ENCODE data around the gene KLHL29. TPM values are rescaled to one million over a fixed set of nuclear protein-coding genes. Genes with fewer than 3 reads are reported as not detected.
A peak's percentile ranks its signal among the peaks of the same experiment; 100 is the strongest.

KLHL29 gene
- polyA plus RNA-seq, 6 donors from 2014 or later = 0.08 to 0.50 (median 0.28) TPM; not detected in 2

- peaks cover 0 to 24% of the 10 kb centered on the region in 2 donors for H3K36me3 Mint-ChIP-seq
- no peak for DNase-seq
- H3K27me3 Mint-ChIP-seq = peaks cover 15 to 31% (median 25%) of the 10 kb centered on the region in 3 donors
Measured at GRCh38 chr2:23606196-23606595, 221.2 kb downstream of the KLHL29 start.

GRCh38 chr2:23606968-23607367, 222.0 kb downstream of the KLHL29 start:
- H3K4me3 Mint-ChIP-seq = no peak overlapping the region
- peaks cover 16 to 41% (median 28%) of the 10 kb centered on the region in 7 donors for H3K9me3 Mint-ChIP-seq
- no peaks in the 10 kb centered on the region for H3K4me1 Mint-ChIP-seq
- DNase-seq = no peak
- H3K36me3 Mint-ChIP-seq = peaks cover 7 to 30% of the 10 kb centered on the region in 2 donors
- no peak for ATAC-seq (ENCODE audit: low read depth in 2 of 2)
- H3K27ac Mint-ChIP-seq = no peak overlapping the region
- peaks cover 20 to 38% (median 31%) of the 10 kb centered on the region in 3 donors for H3K27me3 Mint-ChIP-seq

More at GRCh38 chr2:23606196-23606595, 221.2 kb downstream of the KLHL29 start:
- ATAC-seq (ENCODE audit: low read depth in 2 of 2) = no peak
- Mint-ChIP-seq H3K4me3 (no peak overlapping the region), H3K4me1 (no peaks in the 10 kb centered on the region), H3K9me3 (peaks cover 12 to 33% (median 20%) of the 10 kb centered on the region in 7 donors), H3K27ac (peak overlapping the region in 1 of 6 donors; percentile 56)

GRCh38 chr2:23607925-23608324, 222.9 kb downstream of the KLHL29 start:
- Mint-ChIP-seq H3K27me3 (peaks cover 23 to 46% (median 40%) of the 10 kb centered on the region in 3 donors), H3K4me3 (no peak overlapping the region), H3K27ac (no peak overlapping the region), H3K9me3 (peaks cover 16 to 44% (median 30%) of the 10 kb centered on the region in 7 donors), H3K4me1 (no peaks in the 10 kb centered on the region), H3K36me3 (peaks cover 7 to 32% of the 10 kb centered on the region in 2 donors)
- DNase-seq (no peak), ATAC-seq (ENCODE audit: low read depth in 2 of 2) (no peak)

- Mint-ChIP-seq H3K27ac (peak overlapping the region in 1 of 6 donors; percentile 50), H3K27me3 (peaks cover 27 to 54% (median 48%) of the 10 kb centered on the region in 3 donors), H3K4me1 (peaks cover 0 to 5% (median 3%) of the 10 kb centered on the region in 3 donors), H3K4me3 (peak overlapping the region in 1 of 8 donors; percentile 10), H3K9me3 (peaks cover 16 to 44% (median 30%) of the 10 kb centered on the region in 7 donors), H3K36me3 (peaks cover 7 to 32% of the 10 kb centered on the region in 2 donors)
- ATAC-seq (ENCODE audit: low read depth in 2 of 2) = no peak
- no peak for DNase-seq
Measured at GRCh38 chr2:23609254-23609653, 224.3 kb downstream of the KLHL29 start.

GRCh38 chr2:23611839-23612238, 226.9 kb downstream of the KLHL29 start:
- DNase-seq (no peak), ATAC-seq (ENCODE audit: low read depth in 2 of 2) (no peak)
- peaks cover 8 to 27% (median 20%) of the 10 kb centered on the region in 7 donors for H3K9me3 Mint-ChIP-seq
- H3K27me3 Mint-ChIP-seq = peaks cover 28 to 68% (median 62%) of the 10 kb centered on the region in 3 donors
- H3K4me1 Mint-ChIP-seq = peaks cover 4 to 8% (median 8%) of the 10 kb centered on the region in 3 donors
- no peak overlapping the region for H3K27ac Mint-ChIP-seq
- peaks cover 7 to 16% of the 10 kb centered on the region in 2 donors for H3K36me3 Mint-ChIP-seq
- H3K4me3 Mint-ChIP-seq = no peak overlapping the region

- H3K27me3 Mint-ChIP-seq = peaks cover 28 to 59% (median 56%) of the 10 kb centered on the region in 3 donors
- ATAC-seq (ENCODE audit: low read depth in 2 of 2) (no peak), DNase-seq (no peak)
- H3K4me1 Mint-ChIP-seq = peaks cover 4 to 8% (median 8%) of the 10 kb centered on the region in 3 donors
- H3K4me3 Mint-ChIP-seq = no peak overlapping the region
- H3K27ac Mint-ChIP-seq = no peak overlapping the region
- H3K9me3 Mint-ChIP-seq = peaks cover 4 to 20% (median 9%) of the 10 kb centered on the region in 7 donors
- H3K36me3 Mint-ChIP-seq = peaks cover 7 to 9% of the 10 kb centered on the region in 2 donors
Measured at GRCh38 chr2:23614701-23615100, 229.7 kb downstream of the KLHL29 start.

- ATAC-seq (ENCODE audit: low read depth in 2 of 2) = no peak
- peaks cover 4 to 8% (median 8%) of the 10 kb centered on the region in 3 donors for H3K4me1 Mint-ChIP-seq
- DNase-seq = no peak
- peaks cover 7 to 9% of the 10 kb centered on the region in 2 donors for H3K36me3 Mint-ChIP-seq
- H3K27me3 Mint-ChIP-seq = peaks cover 26 to 62% (median 58%) of the 10 kb centered on the region in 3 donors
- peaks cover 4 to 19% (median 9%) of the 10 kb centered on the region in 7 donors for H3K9me3 Mint-ChIP-seq
- H3K27ac Mint-ChIP-seq = peak overlapping the region in 1 of 6 donors; percentile 82
- peak overlapping the region in 1 of 8 donors; percentile 56 for H3K4me3 Mint-ChIP-seq
Measured at GRCh38 chr2:23615216-23616020, 230.4 kb downstream of the KLHL29 start.

- H3K27me3 Mint-ChIP-seq = peaks cover 20 to 56% (median 54%) of the 10 kb centered on the region in 3 donors
- peaks cover 4 to 8% (median 8%) of the 10 kb centered on the region in 3 donors for H3K4me1 Mint-ChIP-seq
- ATAC-seq (ENCODE audit: low read depth in 2 of 2) = no peak
- peaks cover 4 to 11% (median 5%) of the 10 kb centered on the region in 7 donors for H3K9me3 Mint-ChIP-seq
- H3K27ac Mint-ChIP-seq = no peak overlapping the region
- peak overlapping the region in 1 of 8 donors; percentile 10 for H3K4me3 Mint-ChIP-seq
- H3K36me3 Mint-ChIP-seq = peaks cover 3 to 6% of the 10 kb centered on the region in 2 donors
- no peak for DNase-seq
Measured at GRCh38 chr2:23616630-23617029, 231.7 kb downstream of the KLHL29 start.

GRCh38 chr2:23617167-23617810, 232.3 kb downstream of the KLHL29 start:
- peaks cover 20 to 52% (median 49%) of the 10 kb centered on the region in 3 donors for H3K27me3 Mint-ChIP-seq
- peaks cover 0 to 5% (median 0%) of the 10 kb centered on the region in 7 donors for H3K9me3 Mint-ChIP-seq
- H3K27ac Mint-ChIP-seq = no peak overlapping the region
- ATAC-seq (ENCODE audit: low read depth in 2 of 2) (no peak), DNase-seq (no peak)
- H3K4me1 Mint-ChIP-seq = peaks cover 4 to 8% (median 8%) of the 10 kb centered on the region in 3 donors
- H3K4me3 Mint-ChIP-seq = no peak overlapping the region
- no peaks in the 10 kb centered on the region for H3K36me3 Mint-ChIP-seq

- H3K4me1 Mint-ChIP-seq = peaks cover 4 to 8% (median 8%) of the 10 kb centered on the region in 3 donors
- H3K27ac Mint-ChIP-seq = no peak overlapping the region
- H3K36me3 Mint-ChIP-seq = no peaks in the 10 kb centered on the region
- DNase-seq (no peak), ATAC-seq (ENCODE audit: low read depth in 2 of 2) (no peak)
- H3K27me3 Mint-ChIP-seq = peaks cover 22 to 53% (median 49%) of the 10 kb centered on the region in 3 donors
- H3K9me3 Mint-ChIP-seq = peaks cover 0 to 4% (median 0%) of the 10 kb centered on the region in 7 donors
- H3K4me3 Mint-ChIP-seq = no peak overlapping the region
Measured at GRCh38 chr2:23617811-23618215, 232.8 kb downstream of the KLHL29 start.

- DNase-seq (no peak), ATAC-seq (ENCODE audit: low read depth in 2 of 2) (no peak)
- Mint-ChIP-seq H3K4me1 (peaks cover 4 to 8% (median 8%) of the 10 kb centered on the region in 3 donors), H3K9me3 (peaks cover 0 to 7% (median 2%) of the 10 kb centered on the region in 7 donors), H3K4me3 (no peak overlapping the region), H3K27me3 (peaks cover 20 to 53% (median 49%) of the 10 kb centered on the region in 3 donors), H3K27ac (no peak overlapping the region), H3K36me3 (peaks cover 0 to 3% of the 10 kb centered on the region in 2 donors)
Measured at GRCh38 chr2:23618265-23618664, 233.3 kb downstream of the KLHL29 start.

GRCh38 chr2:23618794-23619530, 234.0 kb downstream of the KLHL29 start:
- Mint-ChIP-seq H3K4me3 (no peak overlapping the region), H3K4me1 (peaks cover 4 to 8% (median 5%) of the 10 kb centered on the region in 3 donors), H3K27ac (no peak overlapping the region), H3K27me3 (peaks cover 20 to 55% (median 54%) of the 10 kb centered on the region in 3 donors), H3K36me3 (peaks cover 0 to 10% of the 10 kb centered on the region in 2 donors), H3K9me3 (peaks cover 5 to 14% (median 8%) of the 10 kb centered on the region in 7 donors)
- no peak for DNase-seq
- ATAC-seq (ENCODE audit: low read depth in 2 of 2) = no peak
